Sigmoid colon (tissue), 4 donors: ENCODE results near the gene SCAMP1.

Experiments used
- EP300 ChIP-seq, 4 donors: sonication (generic); formaldehyde crosslinking; IDR thresholded peaks; one replicate each; pipeline ENCODE4 v1.6.1; 2017; ENCODE audit warnings: antibody characterized with exemption in 4 of 4
- POLR2A ChIP-seq, 2 donors: fragments of 450-650 bp; IDR thresholded peaks; one replicate each; pipeline ENCODE4 v1.6.1; 2016; ENCODE audit warnings: antibody characterized with exemption in 2 of 2, mild to moderate bottlenecking in 2 of 2, moderate library complexity in 2 of 2
- POLR2AphosphoS5 ChIP-seq, 4 donors: sonication (generic); formaldehyde crosslinking; IDR thresholded peaks; one replicate each; pipeline ENCODE4 v1.6.1; 2017; ENCODE audit warnings: antibody characterized with exemption in 4 of 4
- TF ChIP-seq, protein P1 (sequence below), 4 experiments: fragments of 450-650 bp in 3 of 4; fragments of 200-600 bp in 1 of 4; IDR thresholded peaks; one replicate each; pipeline ENCODE4 v1.5.1; 2016 to 2019; ENCODE audit warnings: antibody characterized with exemption in 4 of 4, mild to moderate bottlenecking in 3 of 4, moderate library complexity in 2 of 4

DNA sequence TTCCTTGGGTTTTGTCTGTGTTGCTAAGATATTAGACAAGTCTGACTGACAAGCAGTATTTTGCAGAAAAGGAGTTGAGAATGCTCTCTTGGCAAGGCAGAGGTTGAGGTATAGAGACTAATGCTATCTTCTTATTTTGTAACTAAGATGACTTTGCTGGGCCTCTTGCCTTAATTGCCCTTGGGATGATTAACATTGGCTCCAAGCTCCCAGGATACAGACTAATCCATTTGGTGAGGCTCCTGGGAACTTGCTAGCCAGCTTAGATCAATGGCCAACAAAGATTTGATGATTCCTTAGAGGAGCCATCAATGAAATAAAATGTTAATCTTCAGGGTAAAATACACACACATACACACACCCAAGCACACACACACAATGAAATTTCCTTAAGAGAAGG lies 37.2 kb upstream of the SCAMP1 start:
- TF ChIP-seq, protein P1, sequence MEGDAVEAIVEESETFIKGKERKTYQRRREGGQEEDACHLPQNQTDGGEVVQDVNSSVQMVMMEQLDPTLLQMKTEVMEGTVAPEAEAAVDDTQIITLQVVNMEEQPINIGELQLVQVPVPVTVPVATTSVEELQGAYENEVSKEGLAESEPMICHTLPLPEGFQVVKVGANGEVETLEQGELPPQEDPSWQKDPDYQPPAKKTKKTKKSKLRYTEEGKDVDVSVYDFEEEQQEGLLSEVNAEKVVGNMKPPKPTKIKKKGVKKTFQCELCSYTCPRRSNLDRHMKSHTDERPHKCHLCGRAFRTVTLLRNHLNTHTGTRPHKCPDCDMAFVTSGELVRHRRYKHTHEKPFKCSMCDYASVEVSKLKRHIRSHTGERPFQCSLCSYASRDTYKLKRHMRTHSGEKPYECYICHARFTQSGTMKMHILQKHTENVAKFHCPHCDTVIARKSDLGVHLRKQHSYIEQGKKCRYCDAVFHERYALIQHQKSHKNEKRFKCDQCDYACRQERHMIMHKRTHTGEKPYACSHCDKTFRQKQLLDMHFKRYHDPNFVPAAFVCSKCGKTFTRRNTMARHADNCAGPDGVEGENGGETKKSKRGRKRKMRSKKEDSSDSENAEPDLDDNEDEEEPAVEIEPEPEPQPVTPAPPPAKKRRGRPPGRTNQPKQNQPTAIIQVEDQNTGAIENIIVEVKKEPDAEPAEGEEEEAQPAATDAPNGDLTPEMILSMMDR (IDR thresholded peaks at IDR 0.05): no peak
- TF ChIP-seq POLR2A (IDR thresholded peaks at IDR 0.05) (no peak), EP300 (IDR thresholded peaks at IDR 0.05) (no peak), POLR2AphosphoS5 (IDR thresholded peaks at IDR 0.05) (no peak)
